Calu3 (cell line): ENCODE data around the gene CLEC2D. TPM values are rescaled to one million over a fixed set of nuclear protein-coding genes. Genes with fewer than 3 reads are reported as not detected.
"Not testable (repeated sequence)": the region's sequence is repeated elsewhere in the genome, so short reads cannot be mapped to it uniquely, and the experiment has no call there.

Experiments
- BruUV-seq: library from RNA; stranded (reverse); fragments of 400-500 nt; replicated peaks from 2 replicates; lab custom pipeline; 2021; lab: Mats Ljungman, UMichigan
- CTCF ChIA-PET: fragments of 300-600 bp; sonication (Branson Sonifier 250); formaldehyde crosslinking; loops from one replicate; lab custom pipeline; 2022; ENCODE audit warnings: antibody characterized with exemption; lab: Charles Lee
- DNase-seq: peaks from one replicate; pipeline ENCODE4 v3.0.0; 2022
- H3K27ac Mint-ChIP-seq: one replicate; pipeline ENCODE4 v1.8.0; 2022; ENCODE audit warnings: mixed read lengths; ENCODE audit not compliant: unreplicated experiment
- H3K27me3 Mint-ChIP-seq: one replicate; pipeline ENCODE4 v1.8.0; 2022; ENCODE audit warnings: mixed read lengths; ENCODE audit not compliant: unreplicated experiment
- H3K36me3 Mint-ChIP-seq: one replicate; pipeline ENCODE4 v1.8.0; 2022; ENCODE audit warnings: mild to moderate bottlenecking, moderate library complexity, mixed read lengths; ENCODE audit not compliant: insufficient read depth, unreplicated experiment
- H3K4me1 Mint-ChIP-seq: one replicate; pipeline ENCODE4 v1.8.0; 2022; ENCODE audit warnings: mild to moderate bottlenecking, low read depth, mixed read lengths; ENCODE audit not compliant: unreplicated experiment
- H3K4me3 Mint-ChIP-seq: one replicate; pipeline ENCODE4 v1.8.0; 2022; ENCODE audit warnings: mild to moderate bottlenecking, low read depth, moderate library complexity, mixed read lengths; ENCODE audit not compliant: unreplicated experiment
- H3K9me3 Mint-ChIP-seq: one replicate; pipeline ENCODE4 v1.8.0; 2022; ENCODE audit warnings: low read depth, mixed read lengths; ENCODE audit not compliant: unreplicated experiment
- CTCF ChIP-seq: fragments of 200-600 bp; IDR thresholded peaks from one replicate; pipeline ENCODE4 v1.8.0; 2022; ENCODE audit warnings: antibody characterized with exemption; ENCODE audit not compliant: unreplicated experiment
- intact Hi-C: fragments of 100-400 bp; cut with micrococcal nuclease; formaldehyde crosslinking; loops from one replicate; pipeline ENCODE4 v1.10.0; 2022; ENCODE audit not compliant: unreplicated experiment
- total RNA-seq: library from RNA; stranded (reverse); gene quantifications from 2 replicates; pipeline ENCODE4 v1.2.3, GENCODE V29; 2022

The CLEC2D gene
- total RNA-seq, 1 experiment from 2014 or later, result 5.8 TPM

- Mint-ChIP-seq H3K9me3 (no peaks in the 10 kb centered on the region), H3K27me3 (no peaks in the 10 kb centered on the region), H3K27ac (no peak overlapping the region), H3K4me1 (peaks cover 19% of the 10 kb centered on the region), H3K4me3 (no peak overlapping the region), H3K36me3 (no peaks in the 10 kb centered on the region)
- DNase-seq, result no peak
- no peak for TF ChIP-seq CTCF
- CTCF ChIA-PET, result interaction anchor here (1.1 kb wide), 1 partner anchor 28 kb away, joined by 3 read pairs; no protein-coding TSS in a partner anchor
- intact Hi-C loops, result no loop called here
- no TSS peak for BruUV-seq
Observed at GRCh38 chr12:9700606-9700956, 31.1 kb downstream of the CLEC2D start.

- no peak overlapping the region for H3K4me3 Mint-ChIP-seq
- H3K9me3 Mint-ChIP-seq, result no peaks in the 10 kb centered on the region
- peaks cover 29% of the 10 kb centered on the region for H3K4me1 Mint-ChIP-seq
- H3K27me3 Mint-ChIP-seq, result no peaks in the 10 kb centered on the region
- intact Hi-C loops, result no loop called here
- H3K36me3 Mint-ChIP-seq, result no peaks in the 10 kb centered on the region
- BruUV-seq, result no TSS peak
- TF ChIP-seq CTCF, result no peak
- CTCF ChIA-PET, result no interaction called here
- no peak for DNase-seq
- no peak overlapping the region for H3K27ac Mint-ChIP-seq
Observed at GRCh38 chr12:9701380-9702154, 32.1 kb downstream of the CLEC2D start.

- Mint-ChIP-seq H3K27me3 (no peaks in the 10 kb centered on the region), H3K4me3 (no peak overlapping the region), H3K36me3 (no peaks in the 10 kb centered on the region), H3K4me1 (peaks cover 32% of the 10 kb centered on the region), H3K9me3 (no peaks in the 10 kb centered on the region), H3K27ac (no peak overlapping the region)
- no TSS peak for BruUV-seq
- intact Hi-C loops, result no loop called here
- DNase-seq, result no peak
- CTCF ChIA-PET, result no interaction called here
- TF ChIP-seq CTCF, result no peak
Observed at GRCh38 chr12:9702255-9702654, 32.7 kb downstream of the CLEC2D start.

GRCh38 chr12:9704561-9704960, 35.0 kb downstream of the CLEC2D start:
- H3K27ac Mint-ChIP-seq, H3K9me3 Mint-ChIP-seq, DNase-seq, H3K4me3 Mint-ChIP-seq, BruUV-seq, H3K27me3 Mint-ChIP-seq, intact Hi-C loops, H3K36me3 Mint-ChIP-seq, CTCF ChIA-PET: not testable (repeated sequence)
- H3K4me1 Mint-ChIP-seq, result peaks cover 34% of the 10 kb centered on the region
